HUDEP-2 (cell line): ENCODE results near the gene STXBP5.

Source experiments
- DNase-seq, 76 experiments: peaks; one replicate each; lab custom pipeline; 2025; ENCODE audit not compliant: unreplicated experiment in 76 of 76; lab: John Stamatoyannopoulos, UW

STXBP5 gene

GRCh38 chr6:147207837-147208754, 3.9 kb downstream of the STXBP5 start:
- DNase-seq = no peak

DNA sequence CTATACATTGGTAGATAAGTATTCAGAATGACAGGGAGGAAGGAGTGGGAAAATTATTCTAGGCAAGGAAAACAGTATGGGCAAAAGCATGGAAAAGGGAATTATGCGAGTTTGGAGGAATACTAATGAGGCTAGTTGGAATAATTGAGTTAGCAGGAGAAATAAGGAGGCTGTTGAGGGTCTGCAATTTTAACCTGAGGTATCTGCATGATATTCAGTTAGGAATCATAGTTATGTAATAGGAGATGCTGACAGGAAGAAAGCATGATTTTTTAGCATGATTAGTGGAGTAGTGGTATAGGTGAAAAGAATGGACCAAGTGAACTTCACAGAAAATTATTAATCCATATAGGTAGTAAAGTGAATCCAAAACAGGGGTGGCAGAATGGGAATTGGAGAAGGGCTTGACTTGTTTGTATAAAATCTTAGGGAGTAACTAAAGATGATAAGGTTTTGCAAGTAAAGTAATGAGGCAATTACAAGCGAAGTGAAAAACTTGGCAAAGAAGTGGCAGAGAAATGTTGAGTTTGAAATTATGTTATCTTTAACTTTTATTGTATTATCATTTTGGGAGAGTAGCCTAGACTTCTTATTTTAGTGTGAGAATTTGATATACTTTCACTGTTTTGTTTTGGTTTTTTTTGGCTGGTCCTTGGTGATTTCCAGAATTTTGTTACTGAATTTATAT, 5.7 kb downstream of the STXBP5 start:
- DNase-seq = no peak

DNA sequence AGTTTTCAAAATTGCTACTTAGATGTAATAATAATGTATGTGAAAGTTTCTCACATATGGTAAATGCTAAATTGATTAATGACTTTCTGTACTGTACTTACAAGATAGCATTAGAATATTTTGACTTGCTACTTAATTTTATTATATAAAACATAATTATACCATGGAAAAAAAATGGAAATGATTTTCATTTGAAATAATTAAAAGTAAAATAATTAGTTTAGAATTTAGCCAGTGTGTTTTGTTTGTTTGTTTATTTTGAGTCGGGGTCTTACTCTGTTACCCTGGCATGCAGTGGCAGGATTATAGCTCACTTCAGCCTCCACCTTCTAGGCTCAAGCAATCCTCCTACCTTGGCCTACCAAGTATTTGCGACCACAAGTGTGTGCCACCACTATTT, 7.1 kb downstream of the STXBP5 start:
- no peak for DNase-seq

DNA sequence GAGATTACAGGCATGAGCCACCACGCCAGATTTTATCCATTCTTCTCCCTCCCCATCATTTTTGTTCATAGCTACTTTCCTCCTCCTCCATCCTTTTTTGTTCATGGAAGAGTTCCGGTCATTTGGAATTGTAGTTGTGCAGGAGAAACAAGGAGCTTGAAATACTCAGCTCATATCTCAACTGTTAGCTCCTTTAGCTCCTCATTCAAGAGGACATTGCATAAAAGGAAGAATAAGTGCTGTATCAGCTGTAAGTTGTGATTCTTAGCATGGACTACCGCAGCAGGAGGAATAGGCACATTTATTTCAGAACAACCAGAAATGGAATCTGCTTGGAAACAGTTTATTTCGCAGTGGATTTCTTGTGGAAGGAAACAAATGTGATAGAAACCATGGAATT, 7.6 kb downstream of the STXBP5 start:
- DNase-seq = no peak

DNA sequence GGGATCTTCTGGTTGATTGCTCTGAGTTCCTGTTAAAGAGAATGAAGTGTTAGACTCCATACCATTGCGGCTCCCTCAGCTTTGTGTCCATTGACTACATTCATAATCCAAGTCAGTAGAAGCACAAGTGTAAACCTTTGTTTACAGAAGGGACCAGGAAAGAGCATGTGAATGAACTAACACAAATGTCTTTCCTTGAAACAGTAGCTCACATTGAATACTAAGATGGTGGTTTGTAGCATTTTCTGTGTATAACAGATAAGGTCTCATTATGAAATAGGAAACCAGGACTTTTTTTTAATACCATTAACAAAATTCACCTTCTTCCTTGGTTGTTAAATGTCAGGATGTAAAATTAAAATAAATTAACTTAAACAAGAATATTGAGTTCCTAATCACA, 8.4 kb downstream of the STXBP5 start:
- DNase-seq = no peak

DNA sequence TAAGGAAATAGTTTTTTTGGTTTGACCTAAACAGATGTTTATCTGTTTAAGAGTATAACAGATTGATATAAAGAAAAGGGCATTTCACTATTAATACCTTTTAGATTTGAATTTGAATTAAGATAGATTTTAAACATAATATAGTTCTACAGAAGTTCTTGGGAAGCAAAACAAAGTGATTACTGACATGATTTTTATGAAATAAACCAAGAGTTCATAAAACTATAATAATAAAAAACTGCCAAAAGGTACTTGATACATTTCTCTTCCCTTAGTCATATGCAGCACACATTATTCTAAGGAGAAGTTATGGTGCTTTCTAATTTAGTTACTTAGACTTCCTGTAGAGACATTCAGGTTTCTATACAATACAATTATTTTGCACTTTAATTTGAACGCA, 9.6 kb downstream of the STXBP5 start:
- no peak for DNase-seq

GRCh38 chr6:147214248-147215227, 10.3 kb downstream of the STXBP5 start:
- no peak for DNase-seq

DNA sequence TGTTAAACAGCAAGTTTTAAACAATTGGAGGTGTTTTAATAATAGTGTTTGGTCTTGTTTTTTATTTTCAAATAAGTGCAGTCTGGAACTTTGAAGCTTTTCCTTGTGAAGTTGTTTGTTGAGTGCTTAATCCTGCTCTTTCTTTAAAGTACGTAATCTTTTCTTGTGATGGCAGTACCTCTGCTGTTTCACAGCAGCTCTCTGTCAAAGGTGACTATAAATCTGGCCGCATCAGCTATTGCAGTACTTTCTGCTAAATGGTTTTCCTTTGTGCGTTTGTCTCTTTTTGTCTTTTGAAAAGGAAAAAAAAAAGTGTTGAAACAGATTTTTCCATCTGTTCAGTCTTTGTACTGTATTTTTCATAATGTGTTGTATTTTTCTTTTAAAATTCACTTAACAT, 12.7 kb downstream of the STXBP5 start:
- no peak for DNase-seq

DNA sequence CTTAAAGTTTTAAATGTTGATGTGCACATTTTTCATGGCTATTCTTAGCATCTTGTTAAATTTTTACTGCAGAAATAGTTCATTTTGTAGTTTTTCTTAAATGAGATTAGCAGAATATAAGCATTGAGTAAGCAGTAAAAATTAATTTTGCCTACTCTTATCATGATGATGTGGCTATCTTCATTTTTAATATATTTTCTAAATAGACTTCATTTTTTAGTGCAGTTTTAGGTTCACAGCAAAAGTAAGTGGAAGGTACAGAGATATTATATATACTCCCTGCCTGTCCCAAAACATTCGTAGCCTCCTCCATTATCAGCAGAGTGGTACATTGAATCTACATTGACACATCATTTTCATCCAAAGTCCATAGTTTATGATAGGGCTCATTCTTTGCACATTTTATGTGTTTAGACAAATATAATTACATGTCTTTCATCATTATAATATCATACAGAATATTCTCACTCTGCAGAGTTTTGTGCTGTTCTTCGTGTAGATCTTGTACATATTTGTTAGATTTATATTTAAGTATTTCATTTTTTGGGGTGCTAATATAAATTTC, 13.7 kb downstream of the STXBP5 start:
- DNase-seq = no peak

DNA sequence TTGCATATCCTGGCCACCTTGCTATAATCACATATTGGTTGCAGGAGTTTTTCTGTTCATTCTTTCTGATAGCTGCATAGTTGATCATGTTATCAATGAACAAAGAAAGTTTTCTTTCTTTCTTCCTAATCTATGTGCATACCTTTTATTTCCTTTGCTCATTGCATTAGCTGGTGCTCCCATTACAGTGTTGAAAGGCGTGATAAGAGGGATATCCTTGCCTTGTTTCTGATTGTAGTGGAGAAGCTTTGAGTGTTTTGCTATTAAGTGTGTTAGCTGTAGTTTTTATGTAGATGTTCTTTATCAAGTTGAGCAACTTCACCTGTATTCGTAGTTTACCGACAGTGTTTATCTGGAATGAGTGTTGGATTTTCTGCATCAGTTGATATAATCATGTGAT, 14.6 kb downstream of the STXBP5 start:
- DNase-seq = no peak

DNA sequence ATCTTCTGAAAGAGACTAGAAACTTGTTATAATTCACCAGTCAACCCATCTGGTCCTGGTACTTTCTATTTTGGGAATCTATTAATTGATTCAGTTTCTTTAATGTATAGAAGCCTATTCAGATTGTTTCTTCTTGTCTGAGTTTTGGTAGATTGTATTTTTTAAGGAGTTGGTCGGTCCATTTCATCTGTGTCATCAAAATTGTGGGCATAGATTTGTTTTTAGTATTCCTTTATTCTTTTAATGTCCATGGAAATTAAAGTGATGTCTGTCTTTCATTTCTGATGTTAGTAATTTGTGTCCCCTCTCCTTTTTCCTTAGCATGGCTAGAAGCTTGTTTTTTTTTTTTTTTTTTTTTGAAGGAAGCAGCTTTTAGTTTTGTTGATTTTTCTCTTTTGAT, 15.2 kb downstream of the STXBP5 start:
- DNase-seq = no peak

- no peak for DNase-seq
Measured at GRCh38 chr6:147220345-147220744, 16.1 kb downstream of the STXBP5 start.

DNA sequence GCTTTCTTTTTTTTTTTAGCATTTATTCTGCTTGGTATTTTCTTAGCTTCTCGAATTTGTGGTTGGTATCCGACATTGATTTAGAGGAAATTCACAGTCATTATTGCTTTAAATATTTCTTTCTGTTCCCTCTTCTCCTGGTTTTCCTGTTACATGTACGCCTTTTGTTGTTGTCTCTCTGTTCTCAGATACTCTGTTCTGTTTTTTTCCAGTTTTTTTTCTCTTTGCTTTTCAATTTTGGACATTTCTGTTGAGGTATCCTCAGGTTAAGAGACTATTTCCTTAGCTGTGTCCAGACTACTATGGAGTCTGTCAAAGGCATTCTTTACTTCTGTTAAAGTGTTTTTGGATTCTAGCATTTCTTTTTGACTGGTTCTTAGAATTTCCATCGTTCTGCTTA, 17.5 kb downstream of the STXBP5 start:
- no peak for DNase-seq

DNA sequence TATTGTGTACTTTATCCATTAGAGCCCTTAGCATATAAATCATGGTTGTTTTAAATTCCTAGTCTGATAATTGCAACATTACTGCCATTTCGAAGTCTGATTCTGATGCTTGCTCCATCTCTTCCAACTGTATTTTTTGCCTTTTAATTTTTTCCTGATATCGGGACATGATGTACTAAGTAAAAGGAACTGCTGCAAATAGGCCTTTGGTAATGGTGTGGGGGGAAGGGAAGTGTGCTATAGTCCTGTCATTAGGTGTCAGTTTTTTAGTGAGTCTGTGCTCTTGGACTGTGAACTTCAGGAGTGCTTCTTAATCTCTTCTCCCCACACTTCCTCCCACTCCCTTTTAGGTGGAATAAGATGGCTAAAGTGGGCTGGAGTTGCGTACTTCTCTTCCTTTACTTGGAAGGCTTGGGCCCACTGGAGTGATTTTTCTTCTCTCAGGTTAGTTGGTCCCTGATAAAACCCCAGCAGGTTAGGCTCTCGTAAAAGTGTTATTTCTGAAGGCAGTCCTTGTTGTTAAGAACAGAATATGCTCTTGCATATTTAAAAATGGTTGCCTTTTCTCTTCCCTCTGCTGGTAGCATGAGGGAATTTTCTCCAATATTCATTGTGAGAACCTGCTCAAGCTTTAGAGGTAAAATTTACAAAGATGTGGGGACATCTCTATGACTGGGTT, 18.1 kb downstream of the STXBP5 start:
- peak in 18 of 76 experiments; percentile 14 to 60 (median 38) for DNase-seq

GRCh38 chr6:147223736-147224135, 19.5 kb downstream of the STXBP5 start:
- no peak for DNase-seq

- no peak for DNase-seq
Measured at GRCh38 chr6:147226163-147226724, 22.0 kb downstream of the STXBP5 start.

DNA sequence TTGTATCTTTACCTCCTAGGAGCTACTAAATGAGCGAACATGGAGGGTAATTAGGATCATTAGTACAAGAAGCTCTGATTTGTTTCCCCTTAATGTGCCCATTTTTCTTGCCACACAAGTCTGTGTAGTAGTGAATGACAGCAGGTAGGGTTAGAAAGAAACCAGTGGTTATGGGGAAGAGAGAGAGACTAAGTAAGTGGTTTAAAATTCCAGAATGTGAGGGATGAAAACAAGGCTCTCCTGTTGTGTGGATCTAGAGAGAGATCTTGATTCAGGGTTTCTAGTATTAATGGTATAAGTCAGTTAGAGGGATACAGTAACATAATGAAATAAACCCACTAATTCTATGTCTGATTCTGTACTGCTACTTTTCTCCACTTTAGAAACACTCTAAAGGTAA, 22.7 kb downstream of the STXBP5 start:
- no peak for DNase-seq

GRCh38 chr6:147227770-147228320, 23.6 kb downstream of the STXBP5 start:
- DNase-seq = no peak

DNA sequence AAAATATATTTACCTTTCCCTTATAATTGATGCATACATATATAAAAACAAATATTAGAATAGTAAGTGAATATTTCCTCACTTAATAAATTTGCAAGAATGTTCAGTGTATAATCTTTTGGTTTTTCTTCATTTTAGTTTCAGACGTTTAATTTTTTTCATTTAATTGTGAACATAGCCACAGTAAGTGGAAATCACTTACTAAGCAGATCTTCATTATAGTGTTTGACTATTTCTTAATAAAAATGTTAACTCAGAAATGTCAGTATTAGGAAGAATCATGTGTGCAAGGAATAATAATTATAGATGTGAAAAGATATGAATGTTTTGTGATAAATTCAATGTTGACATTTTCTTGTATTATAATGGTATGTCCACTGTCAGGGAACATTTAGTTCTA, 27.4 kb downstream of the STXBP5 start:
- no peak for DNase-seq
